Measurements from ENCODE around the gene NHS.
"Not testable (repeated sequence)": the region's sequence is repeated elsewhere in the genome, so short reads cannot be mapped to it uniquely, and the experiment has no call there.

DNA sequence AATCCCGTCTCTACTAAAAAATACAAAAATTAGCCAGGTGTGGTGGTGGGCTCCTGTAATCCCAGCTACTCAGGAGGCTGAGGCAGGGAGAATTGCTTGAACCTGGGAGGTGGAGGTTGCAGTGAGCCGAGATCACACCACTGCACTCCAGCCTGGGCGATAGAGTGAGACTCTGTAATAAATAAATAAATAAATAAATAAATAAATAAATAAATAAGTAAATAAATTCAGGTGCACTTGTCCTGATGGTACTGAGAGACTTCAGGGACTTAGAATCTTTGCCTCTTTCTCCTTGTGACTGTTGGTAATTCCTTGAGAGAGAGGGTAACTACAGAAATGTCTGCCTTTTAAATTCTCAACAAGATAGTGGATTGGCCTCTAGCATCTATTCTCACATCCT lies 131.4 kb downstream of the NHS start:
- not testable (repeated sequence) for TF ChIP-seq CTCF, POLR2A (IDR thresholded peaks at IDR 0.05)
